ENCODE data around the gene SPSB1. TPM values are rescaled to one million over a fixed set of nuclear protein-coding genes. Genes with fewer than 3 reads are reported as not detected.
A peak's percentile ranks its signal among the peaks of the same experiment; 100 is the strongest.

The SPSB1 gene
- total RNA-seq, 2 donors from 2014 or later = 20.4 to 26.9 TPM

DNA sequence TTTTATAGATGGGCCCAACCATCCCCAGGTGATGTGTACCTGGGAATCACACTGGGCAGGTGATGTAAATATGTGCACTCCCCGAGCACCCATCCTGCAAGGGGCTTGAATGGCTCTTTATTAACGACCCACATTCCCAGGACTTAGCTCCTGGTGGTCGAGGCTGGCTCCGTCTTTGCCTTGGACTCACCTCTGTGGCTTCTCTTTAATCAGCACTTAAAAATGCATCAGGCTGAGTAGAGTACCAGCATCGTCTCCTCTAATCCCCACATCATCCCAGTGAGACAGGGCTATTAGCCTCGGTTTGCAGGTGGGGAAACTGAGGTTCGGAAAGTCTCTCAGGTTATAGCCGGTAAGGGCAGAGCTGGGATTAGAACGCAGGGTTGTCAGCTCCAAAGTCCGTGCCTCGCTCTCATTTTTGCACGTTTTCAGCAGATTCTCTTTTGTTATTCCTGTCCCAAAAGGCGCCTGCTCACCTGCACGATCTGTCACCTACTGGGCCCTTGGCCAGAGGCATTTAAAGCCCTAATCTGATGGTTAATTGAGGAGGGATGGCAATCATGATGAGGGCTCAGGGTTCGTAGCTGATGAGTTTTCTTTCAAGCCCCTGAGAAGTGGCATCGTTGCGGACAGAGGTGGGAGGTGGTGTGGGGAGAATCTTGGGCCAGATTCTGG is 29.4 kb downstream of the SPSB1 start:
- TF ChIP-seq, protein P1, sequence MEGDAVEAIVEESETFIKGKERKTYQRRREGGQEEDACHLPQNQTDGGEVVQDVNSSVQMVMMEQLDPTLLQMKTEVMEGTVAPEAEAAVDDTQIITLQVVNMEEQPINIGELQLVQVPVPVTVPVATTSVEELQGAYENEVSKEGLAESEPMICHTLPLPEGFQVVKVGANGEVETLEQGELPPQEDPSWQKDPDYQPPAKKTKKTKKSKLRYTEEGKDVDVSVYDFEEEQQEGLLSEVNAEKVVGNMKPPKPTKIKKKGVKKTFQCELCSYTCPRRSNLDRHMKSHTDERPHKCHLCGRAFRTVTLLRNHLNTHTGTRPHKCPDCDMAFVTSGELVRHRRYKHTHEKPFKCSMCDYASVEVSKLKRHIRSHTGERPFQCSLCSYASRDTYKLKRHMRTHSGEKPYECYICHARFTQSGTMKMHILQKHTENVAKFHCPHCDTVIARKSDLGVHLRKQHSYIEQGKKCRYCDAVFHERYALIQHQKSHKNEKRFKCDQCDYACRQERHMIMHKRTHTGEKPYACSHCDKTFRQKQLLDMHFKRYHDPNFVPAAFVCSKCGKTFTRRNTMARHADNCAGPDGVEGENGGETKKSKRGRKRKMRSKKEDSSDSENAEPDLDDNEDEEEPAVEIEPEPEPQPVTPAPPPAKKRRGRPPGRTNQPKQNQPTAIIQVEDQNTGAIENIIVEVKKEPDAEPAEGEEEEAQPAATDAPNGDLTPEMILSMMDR (conservative IDR thresholded peaks at IDR 0.05) = no peak
- Mint-ChIP-seq H3K27me3 (ENCODE audit: insufficient read depth) (no peaks in the 10 kb centered on the region), H3K4me3 (no peak overlapping the region), H3K9me3 (no peaks in the 10 kb centered on the region), H3K36me3 (ENCODE audit: low read depth) (peaks cover 6% of the 10 kb centered on the region), H3K4me1 (peaks cover 45% of the 10 kb centered on the region), H3K27ac (peak overlapping the region; percentile 83)
- Histone ChIP-seq H3K27ac (ENCODE audit: low read depth, low read length) (peak overlapping the region; percentile 76), H3K9ac (ENCODE audit: extremely low read depth, low read length, poor library complexity, severe bottlenecking) (no peak overlapping the region), H3K27me3 (ENCODE audit: control insufficient read depth, insufficient read depth, low read length, poor library complexity, severe bottlenecking) (no peaks in the 10 kb centered on the region), H3K4me3 (ENCODE audit: low read length) (no peak overlapping the region), H3K4me1 (ENCODE audit: control insufficient read depth, insufficient read depth, low read length) (peaks cover 34% of the 10 kb centered on the region), H3K9me3 (ENCODE audit: control insufficient read depth, low read length) (no peaks in the 10 kb centered on the region), H3K36me3 (ENCODE audit: control insufficient read depth, insufficient read depth, low read length) (no peaks in the 10 kb centered on the region)
- no peak for DNase-seq
- 91 to 93% methylated on average over 15 to 17 of the region's 17 CpGs for WGBS, 2 experiments (ENCODE audit: insufficient coverage in 1 of 2, insufficient read length in 1 of 2)

DNA sequence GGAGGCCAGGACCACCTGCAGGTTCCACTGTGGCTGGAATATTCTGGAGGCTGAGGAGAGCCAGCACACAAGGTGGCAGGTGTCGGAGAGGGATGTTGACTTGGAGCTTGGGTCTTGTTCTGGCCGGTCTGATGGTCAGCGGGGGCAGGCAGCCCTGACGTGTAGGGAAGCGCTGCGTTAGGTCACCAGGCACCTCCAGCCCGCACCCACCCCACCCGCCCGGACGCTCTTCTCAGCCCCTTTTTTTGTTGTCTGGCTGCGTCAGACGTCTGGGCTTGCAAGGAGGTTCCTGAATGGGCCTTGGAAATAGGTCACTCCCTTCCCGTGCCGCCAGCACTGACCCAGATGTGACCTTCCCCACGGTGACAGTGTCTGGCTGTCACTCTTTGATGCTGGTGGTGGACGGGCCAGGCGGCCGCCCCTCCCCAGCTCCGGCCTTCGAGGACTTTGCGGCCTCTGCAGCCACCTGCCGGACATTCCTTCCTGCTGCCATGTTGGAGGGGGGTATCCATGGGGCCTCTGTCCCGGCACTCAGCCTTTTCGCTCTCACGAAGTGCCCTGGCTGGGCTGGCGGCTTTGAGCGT is 30.1 kb downstream of the SPSB1 start:
- peaks cover 41% of the 10 kb centered on the region for H3K4me1 Mint-ChIP-seq
- Histone ChIP-seq H3K36me3 (ENCODE audit: control insufficient read depth, insufficient read depth, low read length) (no peaks in the 10 kb centered on the region), H3K27me3 (ENCODE audit: control insufficient read depth, insufficient read depth, low read length, poor library complexity, severe bottlenecking) (no peaks in the 10 kb centered on the region), H3K9ac (ENCODE audit: extremely low read depth, low read length, poor library complexity, severe bottlenecking) (no peak overlapping the region), H3K27ac (ENCODE audit: low read depth, low read length) (peak overlapping the region; percentile 76), H3K9me3 (ENCODE audit: control insufficient read depth, low read length) (no peaks in the 10 kb centered on the region), H3K4me3 (ENCODE audit: low read length) (no peak overlapping the region), H3K4me1 (ENCODE audit: control insufficient read depth, insufficient read depth, low read length) (peaks cover 33% of the 10 kb centered on the region)
- TF ChIP-seq, protein P1 (conservative IDR thresholded peaks at IDR 0.05) = no peak
- no peak overlapping the region for H3K27ac Mint-ChIP-seq
- 59 to 92% methylated on average over 22 to 27 of the region's 27 CpGs for WGBS, 2 experiments (ENCODE audit: insufficient coverage in 1 of 2, insufficient read length in 1 of 2)
- no peak for DNase-seq
- no peaks in the 10 kb centered on the region for H3K9me3 Mint-ChIP-seq
- no peaks in the 10 kb centered on the region for H3K27me3 Mint-ChIP-seq (ENCODE audit: insufficient read depth)
- H3K36me3 Mint-ChIP-seq (ENCODE audit: low read depth) = peaks cover 6% of the 10 kb centered on the region
- no peak overlapping the region for H3K4me3 Mint-ChIP-seq

DNA sequence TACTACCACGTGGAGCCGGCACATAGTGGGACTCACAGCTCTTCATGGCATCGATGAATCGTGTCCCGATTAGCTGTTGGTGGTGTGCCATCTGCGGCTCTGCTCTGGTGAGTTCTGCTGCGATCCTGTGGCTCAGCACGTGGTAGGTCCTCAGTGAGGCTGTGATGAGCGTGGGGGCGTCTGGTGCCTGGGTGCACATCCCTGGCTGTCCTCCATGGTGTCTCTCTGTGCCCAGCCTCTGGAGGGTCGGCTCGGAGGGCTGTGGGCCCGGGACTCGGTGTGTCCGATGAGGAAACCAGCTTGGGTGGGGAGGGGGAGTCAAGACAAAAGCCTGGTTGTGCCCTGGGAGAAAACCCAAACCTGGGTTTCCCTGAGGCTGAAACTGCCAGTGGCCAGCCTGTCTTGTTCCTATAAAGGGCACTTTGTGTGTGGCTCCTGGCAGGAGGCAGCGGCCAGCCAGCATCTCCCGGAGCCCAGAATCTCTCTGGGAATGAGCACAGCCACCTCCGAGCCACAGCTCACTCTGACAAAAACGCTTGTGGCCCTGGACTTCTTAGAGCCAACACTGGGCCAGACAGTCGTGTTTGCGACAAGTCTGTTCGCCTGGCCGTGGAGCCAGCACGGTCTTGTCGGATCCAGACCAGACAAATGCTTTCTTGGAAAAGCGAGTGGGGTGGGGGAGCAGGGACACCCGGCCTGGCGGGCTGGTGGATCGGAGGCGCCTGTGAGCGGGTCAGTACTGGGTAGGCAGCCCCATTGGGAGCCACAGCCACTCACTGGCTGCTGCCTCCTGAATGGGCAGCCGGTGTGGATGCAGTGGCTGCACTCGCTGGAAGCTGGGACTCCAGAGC is 31.8 kb downstream of the SPSB1 start:
- Mint-ChIP-seq H3K4me3 (no peak overlapping the region), H3K9me3 (no peaks in the 10 kb centered on the region), H3K4me1 (peaks cover 30% of the 10 kb centered on the region), H3K27ac (no peak overlapping the region), H3K36me3 (ENCODE audit: low read depth) (peaks cover 6% of the 10 kb centered on the region), H3K27me3 (ENCODE audit: insufficient read depth) (no peaks in the 10 kb centered on the region)
- no peaks in the 10 kb centered on the region for H3K9me3 ChIP-seq (ENCODE audit: control insufficient read depth, low read length)
- peak; percentile 46 for DNase-seq
- peaks cover 22% of the 10 kb centered on the region for H3K4me1 ChIP-seq (ENCODE audit: control insufficient read depth, insufficient read depth, low read length)
- H3K27me3 ChIP-seq (ENCODE audit: control insufficient read depth, insufficient read depth, low read length, poor library complexity, severe bottlenecking) = no peaks in the 10 kb centered on the region
- no peaks in the 10 kb centered on the region for H3K36me3 ChIP-seq (ENCODE audit: control insufficient read depth, insufficient read depth, low read length)
- no peak overlapping the region for H3K4me3 ChIP-seq (ENCODE audit: low read length)
- no peak overlapping the region for H3K9ac ChIP-seq (ENCODE audit: extremely low read depth, low read length, poor library complexity, severe bottlenecking)
- WGBS, 2 experiments (ENCODE audit: insufficient coverage in 1 of 2, insufficient read length in 1 of 2) = 90 to 95% methylated on average over 27 to 33 of the region's 33 CpGs
- peak overlapping the region; percentile 66 for H3K27ac ChIP-seq (ENCODE audit: low read depth, low read length)
- TF ChIP-seq, protein P1 (conservative IDR thresholded peaks at IDR 0.05) = no peak
